Fibroblast of skin of scalp (primary cell): ENCODE measurements around the gene ATP13A3.
"Not testable (repeated sequence)": the region's sequence is repeated elsewhere in the genome, so short reads cannot be mapped to it uniquely, and the experiment has no call there.

Source experiments
- DNase-seq: peaks from one replicate; pipeline ENCODE4 v3.0.0-alpha.2; 2013

Gene ATP13A3

GRCh38 chr3:194499516-194499915 lies 12.7 kb upstream of the ATP13A3 start:
- DNase-seq: not testable (repeated sequence)

- no peak for DNase-seq
These were observed 11.2 kb upstream of the ATP13A3 start for GRCh38 chr3:194497799-194498575.

- DNase-seq: no peak
These were observed 9.6 kb upstream of the ATP13A3 start for GRCh38 chr3:194496217-194496919.

GRCh38 chr3:194494951-194495374 lies 8.2 kb upstream of the ATP13A3 start:
- no peak for DNase-seq

GRCh38 chr3:194493995-194494927 lies 7.5 kb upstream of the ATP13A3 start:
- peak; percentile 92 for DNase-seq

GRCh38 chr3:194492001-194492400 lies 5.2 kb upstream of the ATP13A3 start:
- no peak for DNase-seq

GRCh38 chr3:194489736-194490612 lies 3.2 kb upstream of the ATP13A3 start:
- DNase-seq: peak; percentile 57

GRCh38 chr3:194488055-194488742 lies 1.4 kb upstream of the ATP13A3 start:
- DNase-seq: no peak

GRCh38 chr3:194487289-194488054 lies 670 bp upstream of the ATP13A3 start:
- DNase-seq: peak; percentile 66

- no peak for DNase-seq
These were observed 792 bp downstream of the ATP13A3 start for GRCh38 chr3:194485881-194486539.

GRCh38 chr3:194485468-194485880 lies 1.3 kb downstream of the ATP13A3 start:
- no peak for DNase-seq

- no peak for DNase-seq
These were observed 2.2 kb downstream of the ATP13A3 start for GRCh38 chr3:194484614-194485013.

GRCh38 chr3:194483850-194484249 lies 3.0 kb downstream of the ATP13A3 start:
- no peak for DNase-seq

- not testable (repeated sequence) for DNase-seq
These were observed 4.0 kb downstream of the ATP13A3 start for GRCh38 chr3:194482830-194483229.

GRCh38 chr3:194482196-194482593 lies 4.6 kb downstream of the ATP13A3 start:
- no peak for DNase-seq

- no peak for DNase-seq
These were observed 5.1 kb downstream of the ATP13A3 start for GRCh38 chr3:194481525-194482195.

- DNase-seq: peak; percentile 80
These were observed 5.7 kb downstream of the ATP13A3 start for GRCh38 chr3:194481103-194481502.

- no peak for DNase-seq
These were observed 10.0 kb downstream of the ATP13A3 start for GRCh38 chr3:194476784-194477183.

GRCh38 chr3:194475978-194476377 lies 10.8 kb downstream of the ATP13A3 start:
- DNase-seq: no peak
